OCI-LY7 (cell line): ENCODE data around the gene PATJ.

Experiments used
- CTCF ChIP-seq: fragments of 200-600 bp; sonication (generic); conservative IDR thresholded peaks from 2 replicates; pipeline ENCODE4 v1.5.1; 2014; ENCODE audit warnings: mild to moderate bottlenecking, antibody characterized with exemption, low read length, moderate library complexity, mixed read lengths
- EZH2phosphoT487 ChIP-seq: fragments of 200-600 bp; sonication (generic); IDR thresholded peaks from 2 replicates; pipeline ENCODE4 v1.6.1; 2018; ENCODE audit warnings: low read depth, borderline replicate concordance, mild to moderate bottlenecking, mixed run types, antibody characterized with exemption, low read length, moderate library complexity, mixed read lengths

GRCh38 chr1:61842036-61842435 lies 99.8 kb downstream of the PATJ start:
- TF ChIP-seq CTCF = no peak
- TF ChIP-seq EZH2phosphoT487 = no peak
